Small intestine (tissue), 16 donors: ENCODE measurements around the gene ACAT1. TPM values are rescaled to one million over a fixed set of nuclear protein-coding genes. Genes with fewer than 3 reads are reported as not detected.

Experiments used
- DNase-seq, 2 donors: peaks; one replicate each; pipeline versions ENCODE4 v3.0.0 to v3.0.0-alpha.2; 2013
- FAIRE-seq: peaks from 2 replicates; lab custom pipeline; 2012; peaks lifted over from hg19 to GRCh38; lab: Jason Lieb, UNC
- H3K27ac ChIP-seq, 3 donors: one replicate each; pipeline ENCODE4 v1.5.1; 2013; ENCODE audit warnings: low read length in 2 of 3, mild to moderate bottlenecking in 2 of 3, control low read depth in 1 of 3, inconsistent platforms in 1 of 3, low read depth in 1 of 3, moderate library complexity in 1 of 3
- H3K27me3 ChIP-seq, 3 donors: one replicate each; pipeline ENCODE4 v1.6.1; 2013; ENCODE audit warnings: low read length in 3 of 3, inconsistent platforms in 1 of 3; ENCODE audit not compliant: control insufficient read depth in 3 of 3, insufficient read depth in 3 of 3
- H3K36me3 ChIP-seq, 3 donors: one replicate each; pipeline ENCODE4 v1.6.1; 2013; ENCODE audit warnings: low read length in 3 of 3, inconsistent platforms in 1 of 3, low read depth in 1 of 3, mild to moderate bottlenecking in 1 of 3, moderate library complexity in 1 of 3; ENCODE audit not compliant: control insufficient read depth in 3 of 3, insufficient read depth in 2 of 3
- H3K4me1 ChIP-seq, 3 donors: one replicate each; pipeline ENCODE4 v1.6.1; 2013; ENCODE audit warnings: low read length in 2 of 3, inconsistent platforms in 1 of 3, low read depth in 1 of 3, mild to moderate bottlenecking in 1 of 3, moderate library complexity in 1 of 3; ENCODE audit not compliant: control insufficient read depth in 3 of 3, insufficient read depth in 2 of 3
- H3K4me3 ChIP-seq, 3 donors: one replicate each; pipeline ENCODE4 v1.5.1; 2013; ENCODE audit warnings: low read length in 3 of 3, control low read depth in 1 of 3, inconsistent platforms in 1 of 3, low read depth in 1 of 3, mild to moderate bottlenecking in 1 of 3, moderate library complexity in 1 of 3
- H3K9me3 ChIP-seq, 2 donors: one replicate each; pipeline ENCODE4 v1.6.1; 2013; ENCODE audit warnings: low read depth in 1 of 2, low read length in 1 of 2; ENCODE audit not compliant: control insufficient read depth in 2 of 2, insufficient read depth in 1 of 2
- WGBS, 3 donors: extraction: QIAGEN DNeasy Blood & Tissue Kit; methylation state at CpG; one replicate each; pipeline ENCODE4 v1.1.7; 2013; 5-methylcytosine and 5-hydroxymethylcytosine counted together
- long read RNA-seq, 10 donors: transcript quantifications; one replicate each; lab custom pipeline, GENCODE V29; 2026
- polyA plus RNA-seq, 4 donors: library from polyadenylated mRNA; stranded (reverse) in 3 of 4; unstranded in 1 of 4; fragments of 200-250 nt in 3 of 4; fragments of 120-200 nt in 1 of 4; gene quantifications; one replicate each; pipeline versions ENCODE4 v1.2.1 to v1.2.3, GENCODE V29; 2013
- donor health status: healthy with polysubstance abuse.
- donor health status: control.
- donor health status: control.
- donor health status: Bipolar disorder and iron deficiency.
- donor health status: healthy.

Gene ACAT1
- 100 to 1,000 TPM in 2 of 4 donors, 10 to 100 TPM in 2; 22.5 to 188 (median 107) TPM for polyA plus RNA-seq
- long read RNA-seq, donor 1, transcript ACAT1-201 (12 exons, 1,761 nt): major isoform, 18 of 31 reads
- long read RNA-seq, donor 1, transcript ACAT1-210 (2 exons, 558 nt): minor isoform, 7 of 31 reads
- long read RNA-seq, donor 1, partial matches to known transcripts: 6 of 31 reads
- long read RNA-seq, donor 1, other reads (novel, unspliced or antisense): 0 of 31 reads
- long read RNA-seq, donor 2, partial matches to known transcripts: 0 of 2 reads
- long read RNA-seq, donor 2, other reads (novel, unspliced or antisense): 0 of 2 reads
- long read RNA-seq, donor 3, transcript ACAT1-210 (2 exons, 558 nt): major isoform, 6 of 10 reads
- long read RNA-seq, donor 3, partial matches to known transcripts: 0 of 10 reads
- long read RNA-seq, donor 3, other reads (novel, unspliced or antisense): 0 of 10 reads
- long read RNA-seq, donor 4: 0 reads
- long read RNA-seq, donor 5, partial matches to known transcripts: 0 of 1 reads
- long read RNA-seq, donor 5, other reads (novel, unspliced or antisense): 0 of 1 reads
- long read RNA-seq, donor 6, partial matches to known transcripts: 5 of 9 reads
- long read RNA-seq, donor 6, other reads (novel, unspliced or antisense): 0 of 9 reads
- long read RNA-seq, donor 7: 0 reads
- long read RNA-seq, donor 8, partial matches to known transcripts: 0 of 1 reads
- long read RNA-seq, donor 8, other reads (novel, unspliced or antisense): 0 of 1 reads
- long read RNA-seq, donor 9, partial matches to known transcripts: 0 of 2 reads
- long read RNA-seq, donor 9, other reads (novel, unspliced or antisense): 0 of 2 reads
- long read RNA-seq, donor 10, transcript ACAT1-201 (12 exons, 1,761 nt): major isoform, 14 of 21 reads
- long read RNA-seq, donor 10, partial matches to known transcripts: 0 of 21 reads
- long read RNA-seq, donor 10, other reads (novel, unspliced or antisense): 5 of 21 reads

GRCh38 chr11:108121274-108122155 is at the start of gene ACAT1:
TSS of gene ACAT1 (plus strand) at chr11:108121567. CDS start at chr11:108121607, 40 bp downstream.
- H3K4me1 ChIP-seq: peaks cover 4 to 15% (median 11%) of the 10 kb centered on the region in 3 donors
- H3K9me3 ChIP-seq: no peaks in the 10 kb centered on the region
- H3K27me3 ChIP-seq: no peaks in the 10 kb centered on the region
- whole genome bisulfite sequencing, 3 donors: 0 to 1% (median 1%) methylated on average over 53 to 73 of the region's 73 CpGs
- peaks cover 0 to 5% (median 0%) of the 10 kb centered on the region in 3 donors for H3K36me3 ChIP-seq
- FAIRE-seq (no peak), DNase-seq (peak; percentile 95 to 96)
- H3K4me3 ChIP-seq: peak within 1 kb of the TSS; percentile 67 to 86 (median 73)
- peak within 1 kb of the TSS; percentile 78 to 96 (median 96) for H3K27ac ChIP-seq

- WGBS, 3 donors: 73 to 85% (median 75%) methylated on average over 1 of the region's 1 CpG
- DNase-seq: peak in 1 of 2 donors; percentile 5
- peaks cover 2 to 36% (median 9%) of the 10 kb centered on the region in 3 donors for H3K36me3 ChIP-seq
- H3K4me1 ChIP-seq: no peaks in the 10 kb centered on the region
- H3K4me3 ChIP-seq: no peak overlapping the region
- no peaks in the 10 kb centered on the region for H3K27me3 ChIP-seq
- H3K9me3 ChIP-seq: no peaks in the 10 kb centered on the region
- no peak overlapping the region for H3K27ac ChIP-seq
- no peak for FAIRE-seq
Measured at GRCh38 chr11:108084811-108085210, 36.6 kb upstream of the ACAT1 start.

- FAIRE-seq: no peak
- Histone ChIP-seq H3K36me3 (peaks cover 2 to 29% (median 6%) of the 10 kb centered on the region in 3 donors), H3K4me1 (no peaks in the 10 kb centered on the region), H3K27ac (no peak overlapping the region), H3K9me3 (no peaks in the 10 kb centered on the region), H3K27me3 (no peaks in the 10 kb centered on the region), H3K4me3 (no peak overlapping the region)
- DNase-seq: no peak
- 94 to 95% (median 95%) methylated on average over 2 of the region's 2 CpGs for WGBS, 3 donors
Measured at GRCh38 chr11:108085672-108086071, 35.7 kb upstream of the ACAT1 start.

GRCh38 chr11:108092134-108092533 is 29.2 kb upstream of the ACAT1 start:
- H3K27ac ChIP-seq: no peak overlapping the region
- no peak for FAIRE-seq
- DNase-seq: no peak
- H3K36me3 ChIP-seq: peaks cover 0 to 31% (median 10%) of the 10 kb centered on the region in 3 donors
- no peak overlapping the region for H3K4me3 ChIP-seq
- H3K9me3 ChIP-seq: no peaks in the 10 kb centered on the region
- 46 to 50% (median 49%) methylated on average over 2 of the region's 2 CpGs for WGBS, 3 donors
- no peaks in the 10 kb centered on the region for H3K27me3 ChIP-seq
- no peaks in the 10 kb centered on the region for H3K4me1 ChIP-seq

DNA sequence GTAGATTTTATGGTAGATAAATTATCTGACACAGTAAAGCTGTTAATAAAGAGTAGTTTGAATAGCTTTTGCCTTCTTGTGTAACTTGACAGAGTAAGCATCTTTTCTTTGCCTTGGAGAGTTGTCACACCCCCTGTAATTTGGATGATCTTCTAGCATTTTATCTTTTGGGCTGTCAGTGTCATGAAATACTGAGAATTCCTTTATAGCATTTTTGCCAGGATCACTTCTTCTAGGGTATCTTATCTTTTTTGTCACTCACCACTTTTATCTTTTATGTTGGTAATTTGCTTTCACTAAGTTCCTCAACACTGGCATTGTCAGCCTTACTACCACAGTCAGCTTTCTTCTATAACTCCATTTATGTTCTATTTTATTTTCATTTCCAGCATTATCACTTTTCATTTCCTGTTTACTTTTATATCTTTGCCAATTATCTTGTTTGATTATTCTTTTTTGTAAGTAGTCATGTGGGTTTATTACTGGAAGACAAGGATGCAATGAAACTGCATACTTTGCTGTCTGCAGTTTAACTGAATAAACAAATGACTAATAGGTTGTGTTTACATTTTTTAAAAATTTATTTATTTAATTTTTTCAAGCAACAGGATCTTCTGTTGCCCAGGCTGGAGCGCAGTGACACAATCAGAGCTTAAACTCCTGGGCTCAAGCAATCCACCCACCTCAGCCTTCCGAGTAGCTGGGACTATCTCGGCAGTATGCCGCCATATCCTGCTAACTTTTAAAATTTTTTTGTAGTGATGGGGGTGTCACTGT is 28.1 kb upstream of the ACAT1 start:
- peaks cover 0 to 29% (median 10%) of the 10 kb centered on the region in 3 donors for H3K36me3 ChIP-seq
- no peak overlapping the region for H3K27ac ChIP-seq
- 81 to 93% (median 84%) methylated on average over 4 of the region's 4 CpGs for WGBS, 3 donors
- DNase-seq: no peak
- no peak overlapping the region for H3K4me3 ChIP-seq
- H3K27me3 ChIP-seq: no peaks in the 10 kb centered on the region
- FAIRE-seq: no peak
- no peaks in the 10 kb centered on the region for H3K4me1 ChIP-seq
- no peaks in the 10 kb centered on the region for H3K9me3 ChIP-seq

DNA sequence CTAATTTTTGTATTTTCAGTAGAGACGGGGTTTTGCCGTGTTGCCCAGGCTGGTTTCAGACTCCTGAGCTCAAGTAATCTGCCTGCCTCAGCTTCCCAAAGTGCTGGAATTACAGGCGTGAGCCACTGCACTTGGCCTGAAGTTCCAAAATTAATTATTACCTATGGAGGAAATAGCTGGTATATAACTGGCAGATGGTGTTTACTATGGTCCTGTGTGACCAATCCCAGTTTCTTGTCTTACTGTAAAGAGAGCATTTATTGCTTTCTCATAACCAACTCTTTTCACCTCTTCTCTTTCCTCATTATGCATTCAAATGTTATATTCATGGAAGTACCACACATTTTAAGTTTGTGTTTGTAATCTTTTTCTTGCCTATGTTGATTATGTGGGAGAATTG is 24.2 kb upstream of the ACAT1 start:
- no peak overlapping the region for H3K27ac ChIP-seq
- H3K9me3 ChIP-seq: no peaks in the 10 kb centered on the region
- no peak overlapping the region for H3K4me3 ChIP-seq
- DNase-seq (peak in 1 of 2 donors; percentile 15), FAIRE-seq (no peak)
- H3K4me1 ChIP-seq: no peaks in the 10 kb centered on the region
- H3K36me3 ChIP-seq: peaks cover 4 to 42% (median 9%) of the 10 kb centered on the region in 3 donors
- 78 to 92% (median 82%) methylated on average over 3 of the region's 3 CpGs for WGBS, 3 donors
- no peaks in the 10 kb centered on the region for H3K27me3 ChIP-seq

- WGBS, 3 donors: 86 to 95% (median 93%) methylated on average over 1 of the region's 1 CpG
- Histone ChIP-seq H3K4me1 (no peaks in the 10 kb centered on the region), H3K36me3 (peaks cover 3 to 39% (median 6%) of the 10 kb centered on the region in 3 donors), H3K9me3 (no peaks in the 10 kb centered on the region), H3K4me3 (no peak overlapping the region), H3K27ac (no peak overlapping the region), H3K27me3 (no peaks in the 10 kb centered on the region)
- DNase-seq: no peak
- no peak for FAIRE-seq
Measured at GRCh38 chr11:108101090-108101775, 20.1 kb upstream of the ACAT1 start.
